GM18867 (cell line): ENCODE measurements around the gene TUBA8.
"Not testable (repeated sequence)": the region's sequence is repeated elsewhere in the genome, so short reads cannot be mapped to it uniquely, and the experiment has no call there.

Experiments used
- ATAC-seq: cut with Tn5 transposase; IDR thresholded peaks from one replicate; pipeline ENCODE4 v1.9.1; 2021; ENCODE audit warnings: mild to moderate bottlenecking, moderate library complexity; ENCODE audit not compliant: unreplicated experiment

Gene TUBA8

DNA sequence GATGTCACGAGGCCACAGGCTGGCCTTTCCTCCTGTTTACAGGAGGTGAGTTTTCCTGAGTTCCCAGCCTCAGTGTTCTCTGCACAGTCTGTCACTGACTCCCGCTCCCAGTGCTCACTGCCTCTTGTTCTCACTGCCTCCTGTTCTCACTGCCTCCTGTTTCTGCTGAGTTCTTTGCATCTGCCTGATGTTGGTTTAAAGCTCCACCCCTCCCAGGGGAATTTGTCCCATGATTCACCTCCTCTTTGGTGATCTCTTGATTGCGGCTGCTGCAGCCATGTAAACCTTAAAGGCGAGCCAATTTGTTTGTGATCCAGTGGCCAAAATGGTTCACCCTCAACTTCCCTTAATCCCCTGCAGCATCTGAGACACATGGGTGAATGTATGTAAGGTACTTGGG, 6.0 kb upstream of the TUBA8 start:
- no peak for ATAC-seq

DNA sequence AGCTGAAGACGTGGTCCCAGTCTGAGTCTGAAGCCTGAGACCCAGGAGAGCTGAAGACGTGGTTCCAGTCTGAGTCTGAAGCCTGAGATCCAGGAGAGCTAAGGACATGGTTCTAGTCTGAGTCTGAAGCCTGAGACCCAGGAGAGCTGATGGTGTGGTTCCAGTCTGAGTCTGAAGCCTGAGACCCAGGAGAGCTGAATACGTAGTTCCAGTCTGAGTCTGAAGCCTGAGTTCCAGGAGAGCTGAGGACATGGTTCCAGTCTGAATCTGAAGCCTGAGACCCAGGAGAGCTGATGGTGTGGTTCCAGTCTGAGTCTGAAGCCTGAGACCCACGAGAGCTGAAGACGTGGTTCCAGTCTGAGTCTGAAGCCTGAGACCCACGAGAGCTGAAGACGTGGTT, 4.6 kb upstream of the TUBA8 start:
- ATAC-seq: not testable (repeated sequence)

DNA sequence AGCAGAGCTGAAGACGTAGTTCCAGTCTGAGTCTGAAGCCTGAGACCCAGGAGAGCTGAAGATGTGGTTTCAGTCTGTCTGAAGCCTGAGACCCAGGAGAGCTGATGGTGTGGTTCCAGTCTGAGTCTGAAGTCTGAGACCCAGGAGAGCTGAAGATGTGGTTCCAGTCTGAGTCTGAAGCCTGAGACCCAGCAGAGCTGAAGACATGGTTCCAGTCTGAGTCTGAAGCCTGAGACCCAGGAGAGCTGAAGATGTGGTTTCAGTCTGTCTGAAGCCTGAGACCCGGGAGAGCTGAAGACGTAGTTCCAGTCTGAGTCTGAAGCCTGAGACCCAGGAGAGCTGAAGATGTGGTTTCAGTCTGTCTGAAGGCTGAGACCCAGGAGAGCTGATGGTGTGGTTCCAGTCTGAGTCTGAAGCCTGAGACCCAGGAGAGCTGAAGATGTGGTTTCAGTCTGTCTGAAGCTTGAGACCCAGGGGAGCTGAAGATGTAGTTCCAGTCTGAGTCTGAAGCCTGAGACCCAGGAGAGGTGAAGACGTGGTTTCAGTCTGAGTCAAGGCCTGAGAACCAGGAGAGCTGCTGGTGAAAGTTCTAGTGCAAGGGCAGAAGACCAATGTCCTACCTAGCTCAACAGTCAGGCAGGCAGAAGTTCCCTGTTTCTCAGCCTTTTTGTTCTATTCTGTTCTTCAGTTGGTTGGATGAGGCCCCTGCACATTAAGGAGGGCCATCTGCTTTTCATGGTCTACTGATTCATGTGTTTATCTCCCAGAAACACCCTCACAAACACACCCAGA, 3.9 kb upstream of the TUBA8 start:
- ATAC-seq: not testable (repeated sequence)

- no peak for ATAC-seq
Measured at GRCh38 chr22:18108187-18108586, 2.4 kb upstream of the TUBA8 start.

DNA sequence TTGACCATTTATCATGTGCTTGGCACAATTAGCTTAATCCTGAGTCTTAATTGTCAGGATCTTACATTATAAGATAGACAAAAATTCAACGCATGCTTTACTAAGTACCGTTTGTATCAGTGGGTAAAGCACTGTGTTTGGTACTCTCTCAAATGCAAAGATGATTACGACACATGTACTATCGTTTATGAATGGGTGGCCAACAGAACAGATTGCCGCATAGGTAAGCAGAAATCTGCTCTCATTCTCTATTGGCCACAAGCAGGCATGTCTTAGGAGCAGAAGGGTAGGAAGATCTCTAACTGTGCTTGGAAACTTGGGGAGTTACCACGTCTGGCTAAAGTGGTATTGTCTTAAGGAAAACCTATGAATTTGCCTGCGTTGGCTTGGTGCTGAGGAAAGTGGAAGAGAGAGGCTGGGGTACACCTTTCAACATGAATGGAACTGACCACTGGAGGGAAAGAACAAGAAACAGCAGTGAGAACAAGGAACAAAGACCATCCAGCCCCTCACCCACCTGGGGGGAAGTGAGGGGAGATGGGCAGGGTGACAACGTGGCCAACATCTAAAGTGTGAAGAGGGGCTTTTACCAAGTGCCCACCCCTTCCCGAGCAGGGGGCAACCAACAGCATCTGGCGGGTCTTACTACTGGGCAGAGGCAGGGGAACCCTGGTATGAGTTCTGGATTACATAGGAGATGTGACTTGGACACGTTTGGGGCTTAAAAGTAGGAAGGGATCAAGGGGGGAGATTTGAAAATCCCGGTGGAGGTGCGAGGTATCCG, 1.0 kb upstream of the TUBA8 start:
- ATAC-seq: no peak

- no peak for ATAC-seq
Measured at GRCh38 chr22:18110954-18111758, 547 bp downstream of the TUBA8 start.

DNA sequence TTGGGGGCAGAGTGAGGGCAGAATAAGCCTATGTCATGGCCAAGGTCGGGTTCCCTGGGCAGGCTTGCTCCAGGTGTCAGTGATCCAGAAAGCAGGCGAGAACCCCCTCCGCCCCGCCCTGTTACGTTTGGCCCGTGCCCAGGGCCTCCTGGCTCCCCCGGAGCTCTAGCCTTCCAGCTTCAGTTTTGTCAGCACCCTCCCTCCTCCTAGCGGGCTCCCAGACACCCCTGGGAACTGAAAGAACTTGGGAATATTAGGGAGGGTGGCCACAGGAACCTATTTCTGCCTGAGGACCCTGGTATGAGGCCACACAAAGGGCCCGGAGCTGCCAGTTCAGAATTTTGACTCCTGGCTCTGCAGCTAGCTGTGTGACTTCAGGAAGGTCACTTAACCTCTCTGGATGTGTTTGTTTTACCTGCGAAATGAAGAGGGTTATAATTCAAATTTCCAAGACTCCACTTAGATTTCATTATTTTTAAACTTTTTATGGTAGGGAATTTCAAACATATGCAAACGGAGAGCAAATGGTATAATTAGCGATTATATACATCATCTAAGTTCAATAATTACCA, 1.2 kb downstream of the TUBA8 start:
- no peak for ATAC-seq

- no peak for ATAC-seq
Measured at GRCh38 chr22:18112440-18112839, 1.8 kb downstream of the TUBA8 start.

GRCh38 chr22:18113680-18114394, 3.2 kb downstream of the TUBA8 start:
- ATAC-seq: no peak

GRCh38 chr22:18114495-18114894, 3.9 kb downstream of the TUBA8 start:
- ATAC-seq: no peak

DNA sequence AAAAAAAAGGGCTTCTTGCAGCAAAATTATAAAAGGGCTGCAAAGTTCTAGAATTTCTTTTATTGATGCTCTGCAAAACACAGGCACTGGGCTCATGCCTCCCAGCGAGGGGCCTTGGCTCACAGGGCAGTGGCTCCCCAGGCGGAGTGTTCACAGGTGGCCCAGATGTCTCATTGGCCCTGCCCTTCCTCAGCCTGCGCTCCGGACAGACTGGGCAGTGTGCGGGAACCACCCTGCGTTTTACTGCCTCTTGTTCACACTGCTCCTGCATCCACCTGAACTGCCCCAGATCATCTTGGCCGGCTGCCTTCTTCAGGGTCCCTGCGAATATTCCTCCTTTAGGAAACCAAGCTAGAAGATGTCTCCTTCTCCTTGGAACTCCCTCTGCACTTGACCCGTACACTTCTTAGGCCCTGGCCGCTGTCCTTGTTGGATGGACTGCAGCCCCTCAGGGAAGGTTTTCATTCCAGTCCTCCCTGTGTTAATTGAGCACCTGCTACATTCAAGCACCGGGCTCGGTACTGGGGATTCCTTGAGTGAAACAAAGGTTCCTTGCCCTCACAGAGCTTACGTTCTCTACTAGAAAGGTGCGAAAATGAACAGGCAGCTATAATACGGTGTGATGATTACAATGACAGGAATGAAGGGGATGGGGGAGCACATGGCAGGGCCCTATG, 4.5 kb downstream of the TUBA8 start:
- ATAC-seq: no peak

GRCh38 chr22:18115906-18116371, 5.3 kb downstream of the TUBA8 start:
- ATAC-seq: no peak

GRCh38 chr22:18116634-18117033, 6.0 kb downstream of the TUBA8 start:
- no peak for ATAC-seq

GRCh38 chr22:18118345-18118915, 7.8 kb downstream of the TUBA8 start:
- no peak for ATAC-seq

GRCh38 chr22:18119409-18120110, 9.0 kb downstream of the TUBA8 start:
- ATAC-seq: no peak

DNA sequence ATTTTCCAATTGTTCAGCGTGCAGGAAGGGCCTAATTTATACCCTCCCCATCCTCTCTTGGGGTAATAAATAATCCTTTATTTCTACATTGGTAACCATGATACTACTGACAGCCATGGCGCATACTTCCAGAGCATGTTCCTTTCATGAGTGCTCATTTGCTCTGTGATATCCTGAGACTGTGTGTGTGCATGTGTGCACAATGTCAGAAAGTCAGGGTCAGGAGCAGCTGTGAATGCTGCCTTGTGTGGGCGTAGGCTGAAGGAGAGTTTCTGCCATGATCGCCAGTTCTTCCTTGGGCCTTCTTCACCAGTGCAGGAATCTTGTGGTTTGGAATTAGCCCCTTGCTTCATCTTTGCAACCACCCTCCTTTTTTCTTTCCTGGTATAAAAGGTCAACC, 10.2 kb downstream of the TUBA8 start:
- ATAC-seq: no peak

GRCh38 chr22:18121506-18121905, 10.9 kb downstream of the TUBA8 start:
- ATAC-seq: no peak

GRCh38 chr22:18121954-18122554, 11.4 kb downstream of the TUBA8 start:
- no peak for ATAC-seq
